ENCODE results near the gene SHB. TPM values are rescaled to one million over a fixed set of nuclear protein-coding genes. Genes with fewer than 3 reads are reported as not detected.
A peak's percentile ranks its signal among the peaks of the same experiment; 100 is the strongest.

Gene SHB
- total and polyA plus RNA-seq, 2 of the 13 experiments (the other 11 are each of a cell fraction or from before 2014, with no cell fraction given), result 19.4 to 20.7 TPM

DNA sequence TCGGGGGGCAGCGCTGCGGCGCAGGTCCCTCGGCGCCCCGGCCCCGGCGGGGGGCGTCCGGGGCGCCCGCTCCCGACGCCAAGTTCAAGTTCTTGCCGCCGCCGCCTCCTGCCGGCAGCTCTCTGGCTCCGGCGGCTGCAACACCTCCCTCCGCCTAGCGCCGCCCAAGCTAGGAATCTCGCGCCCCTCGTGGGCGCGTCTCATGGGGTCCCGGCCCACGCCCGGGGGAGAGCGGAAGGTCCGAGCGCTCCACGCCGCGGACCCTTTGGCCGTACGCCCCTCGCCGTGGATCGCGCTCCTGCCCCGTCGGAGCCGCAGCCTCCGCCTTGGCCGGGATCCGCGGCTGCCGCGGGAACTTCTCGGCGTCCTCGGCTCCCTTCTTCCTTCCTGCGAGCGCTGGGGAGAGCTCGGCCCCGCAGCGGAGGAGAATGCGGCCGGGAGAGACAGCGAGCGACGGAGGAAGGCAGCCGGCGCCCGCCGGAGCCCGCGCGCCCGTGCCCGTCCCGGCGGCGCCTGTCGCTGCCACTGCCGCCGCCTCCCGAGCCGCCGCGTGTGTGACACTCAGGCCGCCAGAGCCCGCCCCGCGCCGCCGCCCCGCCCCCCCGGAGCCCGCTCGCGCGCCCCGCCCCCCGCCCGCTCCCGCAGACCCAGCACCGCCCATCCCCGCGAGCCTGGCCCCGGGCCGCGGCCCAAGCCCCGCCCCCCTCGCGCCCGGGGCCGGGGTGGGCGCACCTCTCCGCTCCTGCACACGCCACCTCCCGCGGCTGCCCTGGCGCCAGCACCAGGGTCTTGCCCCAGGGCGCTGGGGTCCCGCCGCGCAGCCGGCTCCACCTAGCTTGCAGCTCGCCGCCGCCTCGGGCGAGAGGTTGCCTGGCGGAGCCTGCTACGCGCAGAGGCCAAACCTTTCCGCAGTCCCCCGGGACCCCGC lies at the start of gene SHB (continued):
- no peak for TF ChIP-seq GFI1 (CRISPR knock-in tag; IDR thresholded peaks at IDR 0.05; ENCODE audit: borderline replicate concordance)
- TF ChIP-seq, protein P1, sequence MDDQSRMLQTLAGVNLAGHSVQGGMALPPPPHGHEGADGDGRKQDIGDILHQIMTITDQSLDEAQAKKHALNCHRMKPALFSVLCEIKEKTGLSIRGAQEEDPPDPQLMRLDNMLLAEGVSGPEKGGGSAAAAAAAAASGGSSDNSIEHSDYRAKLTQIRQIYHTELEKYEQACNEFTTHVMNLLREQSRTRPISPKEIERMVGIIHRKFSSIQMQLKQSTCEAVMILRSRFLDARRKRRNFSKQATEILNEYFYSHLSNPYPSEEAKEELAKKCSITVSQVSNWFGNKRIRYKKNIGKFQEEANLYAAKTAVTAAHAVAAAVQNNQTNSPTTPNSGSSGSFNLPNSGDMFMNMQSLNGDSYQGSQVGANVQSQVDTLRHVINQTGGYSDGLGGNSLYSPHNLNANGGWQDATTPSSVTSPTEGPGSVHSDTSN (CRISPR knock-in tag; IDR thresholded peaks at IDR 0.05; ENCODE audit: borderline replicate concordance), result no peak
- peak; percentile 42; the same call in 1 of the 2 replicates for TF ChIP-seq POLR2AphosphoS5 (IDR thresholded peaks at IDR 0.05; ENCODE audit: low read depth, low read length)
- no peak for TF ChIP-seq ZNF350 (CRISPR knock-in tag; IDR thresholded peaks at IDR 0.05; ENCODE audit: borderline replicate concordance, low read depth)
- TF ChIP-seq CBFB (CRISPR knock-in tag; IDR thresholded peaks at IDR 0.05), result no peak
- TF ChIP-seq ZNF558 (CRISPR knock-in tag; IDR thresholded peaks at IDR 0.05; ENCODE audit: borderline replicate concordance), result 0 out of 2 replicates have a peak, but pooled peaks have one; percentile 57
- no peak for TF ChIP-seq CBX2 (IDR thresholded peaks at IDR 0.05; ENCODE audit: low read depth, low read length)
- TF ChIP-seq CBX2 (CRISPR knock-in tag; IDR thresholded peaks at IDR 0.05; ENCODE audit: low read depth), result no peak
- no peak for TF ChIP-seq ZBTB3 (CRISPR knock-in tag; IDR thresholded peaks at IDR 0.05; ENCODE audit: borderline replicate concordance, low read depth)
- no peak for TF ChIP-seq SNAI1 (CRISPR knock-in tag; IDR thresholded peaks at IDR 0.05; ENCODE audit: borderline replicate concordance)
- TF ChIP-seq PHF5A (CRISPR knock-in tag; IDR thresholded peaks at IDR 0.05; ENCODE audit: low read depth, unreplicated experiment), result no peak
- TF ChIP-seq HNRNPL (IDR thresholded peaks at IDR 0.05; ENCODE audit: low read depth, low read length), result 0 out of 2 replicates have a peak, but pooled peaks have one; percentile 51
- TF ChIP-seq, protein P2, sequence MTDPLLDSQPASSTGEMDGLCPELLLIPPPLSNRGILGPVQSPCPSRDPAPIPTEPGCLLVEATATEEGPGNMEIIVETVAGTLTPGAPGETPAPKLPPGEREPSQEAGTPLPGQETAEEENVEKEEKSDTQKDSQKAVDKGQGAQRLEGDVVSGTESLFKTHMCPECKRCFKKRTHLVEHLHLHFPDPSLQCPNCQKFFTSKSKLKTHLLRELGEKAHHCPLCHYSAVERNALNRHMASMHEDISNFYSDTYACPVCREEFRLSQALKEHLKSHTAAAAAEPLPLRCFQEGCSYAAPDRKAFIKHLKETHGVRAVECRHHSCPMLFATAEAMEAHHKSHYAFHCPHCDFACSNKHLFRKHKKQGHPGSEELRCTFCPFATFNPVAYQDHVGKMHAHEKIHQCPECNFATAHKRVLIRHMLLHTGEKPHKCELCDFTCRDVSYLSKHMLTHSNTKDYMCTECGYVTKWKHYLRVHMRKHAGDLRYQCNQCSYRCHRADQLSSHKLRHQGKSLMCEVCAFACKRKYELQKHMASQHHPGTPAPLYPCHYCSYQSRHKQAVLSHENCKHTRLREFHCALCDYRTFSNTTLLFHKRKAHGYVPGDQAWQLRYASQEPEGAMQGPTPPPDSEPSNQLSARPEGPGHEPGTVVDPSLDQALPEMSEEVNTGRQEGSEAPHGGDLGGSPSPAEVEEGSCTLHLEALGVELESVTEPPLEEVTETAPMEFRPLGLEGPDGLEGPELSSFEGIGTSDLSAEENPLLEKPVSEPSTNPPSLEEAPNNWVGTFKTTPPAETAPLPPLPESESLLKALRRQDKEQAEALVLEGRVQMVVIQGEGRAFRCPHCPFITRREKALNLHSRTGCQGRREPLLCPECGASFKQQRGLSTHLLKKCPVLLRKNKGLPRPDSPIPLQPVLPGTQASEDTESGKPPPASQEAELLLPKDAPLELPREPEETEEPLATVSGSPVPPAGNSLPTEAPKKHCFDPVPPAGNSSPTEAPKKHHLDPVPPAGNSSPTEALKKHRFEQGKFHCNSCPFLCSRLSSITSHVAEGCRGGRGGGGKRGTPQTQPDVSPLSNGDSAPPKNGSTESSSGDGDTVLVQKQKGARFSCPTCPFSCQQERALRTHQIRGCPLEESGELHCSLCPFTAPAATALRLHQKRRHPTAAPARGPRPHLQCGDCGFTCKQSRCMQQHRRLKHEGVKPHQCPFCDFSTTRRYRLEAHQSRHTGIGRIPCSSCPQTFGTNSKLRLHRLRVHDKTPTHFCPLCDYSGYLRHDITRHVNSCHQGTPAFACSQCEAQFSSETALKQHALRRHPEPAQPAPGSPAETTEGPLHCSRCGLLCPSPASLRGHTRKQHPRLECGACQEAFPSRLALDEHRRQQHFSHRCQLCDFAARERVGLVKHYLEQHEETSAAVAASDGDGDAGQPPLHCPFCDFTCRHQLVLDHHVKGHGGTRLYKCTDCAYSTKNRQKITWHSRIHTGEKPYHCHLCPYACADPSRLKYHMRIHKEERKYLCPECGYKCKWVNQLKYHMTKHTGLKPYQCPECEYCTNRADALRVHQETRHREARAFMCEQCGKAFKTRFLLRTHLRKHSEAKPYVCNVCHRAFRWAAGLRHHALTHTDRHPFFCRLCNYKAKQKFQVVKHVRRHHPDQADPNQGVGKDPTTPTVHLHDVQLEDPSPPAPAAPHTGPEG (CRISPR knock-in tag; IDR thresholded peaks at IDR 0.05), result peak; percentile 49; the same call in 1 of the 2 replicates
- TF ChIP-seq, protein P3, sequence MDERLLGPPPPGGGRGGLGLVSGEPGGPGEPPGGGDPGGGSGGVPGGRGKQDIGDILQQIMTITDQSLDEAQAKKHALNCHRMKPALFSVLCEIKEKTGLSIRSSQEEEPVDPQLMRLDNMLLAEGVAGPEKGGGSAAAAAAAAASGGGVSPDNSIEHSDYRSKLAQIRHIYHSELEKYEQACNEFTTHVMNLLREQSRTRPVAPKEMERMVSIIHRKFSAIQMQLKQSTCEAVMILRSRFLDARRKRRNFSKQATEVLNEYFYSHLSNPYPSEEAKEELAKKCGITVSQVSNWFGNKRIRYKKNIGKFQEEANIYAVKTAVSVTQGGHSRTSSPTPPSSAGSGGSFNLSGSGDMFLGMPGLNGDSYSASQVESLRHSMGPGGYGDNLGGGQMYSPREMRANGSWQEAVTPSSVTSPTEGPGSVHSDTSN (CRISPR knock-in tag; IDR thresholded peaks at IDR 0.05), result no peak
- TF ChIP-seq ZNF260 (CRISPR knock-in tag; IDR thresholded peaks at IDR 0.05; ENCODE audit: borderline replicate concordance, low read depth), result no peak
- peak; percentile 42 for TF ChIP-seq HDAC1 (CRISPR knock-in tag; IDR thresholded peaks at IDR 0.05)
- TF ChIP-seq RAD21 (CRISPR knock-in tag; IDR thresholded peaks at IDR 0.05), result peak; percentile 68
- no peak for TF ChIP-seq SAP130 (CRISPR knock-in tag; IDR thresholded peaks at IDR 0.05; ENCODE audit: low read depth)
- peak; percentile 60; the same call in 1 of the 2 replicates for TF ChIP-seq ZNF670 (CRISPR knock-in tag; IDR thresholded peaks at IDR 0.05; ENCODE audit: borderline replicate concordance)
- TF ChIP-seq KLF9 (CRISPR knock-in tag; IDR thresholded peaks at IDR 0.05; ENCODE audit: low read depth), result no peak
- TF ChIP-seq ZNF430 (CRISPR knock-in tag; IDR thresholded peaks at IDR 0.05), result peak; percentile 59; the same call in 1 of the 2 replicates
- no peak for TF ChIP-seq HDAC2 (CRISPR knock-in tag; IDR thresholded peaks at IDR 0.05)

All from HepG2 (cell line).